NOMO-1 (cell line): ENCODE measurements around the gene CCDC159.
"Not testable (repeated sequence)": the region's sequence is repeated elsewhere in the genome, so short reads cannot be mapped to it uniquely, and the experiment has no call there.

ENCODE experiments used
- DNase-seq, 2 experiments: peaks; one replicate each; lab custom pipeline; 2025; ENCODE audit not compliant: unreplicated experiment in 2 of 2; lab: John Stamatoyannopoulos, UW

The CCDC159 gene

DNA sequence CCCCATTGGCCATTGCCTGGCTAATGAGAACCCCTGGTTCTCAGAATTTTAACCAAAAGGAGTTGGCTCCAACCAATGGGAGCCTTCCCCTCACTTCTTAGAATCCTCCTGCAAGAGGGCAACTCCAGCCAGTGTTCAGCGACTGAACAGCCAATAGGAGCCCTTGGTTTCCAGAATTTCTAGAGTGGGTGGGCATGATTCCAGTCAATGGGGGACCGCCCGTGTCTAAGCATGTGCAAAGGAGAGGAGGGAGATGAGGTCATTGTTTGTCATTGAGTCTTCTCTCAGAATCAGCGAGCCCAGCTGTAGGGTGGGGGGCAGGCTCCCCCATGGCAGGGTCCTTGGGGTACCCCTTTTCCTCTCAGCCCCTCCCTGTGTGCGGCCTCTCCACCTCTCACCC lies 18.6 kb downstream of the CCDC159 start:
- DNase-seq, result no peak

DNA sequence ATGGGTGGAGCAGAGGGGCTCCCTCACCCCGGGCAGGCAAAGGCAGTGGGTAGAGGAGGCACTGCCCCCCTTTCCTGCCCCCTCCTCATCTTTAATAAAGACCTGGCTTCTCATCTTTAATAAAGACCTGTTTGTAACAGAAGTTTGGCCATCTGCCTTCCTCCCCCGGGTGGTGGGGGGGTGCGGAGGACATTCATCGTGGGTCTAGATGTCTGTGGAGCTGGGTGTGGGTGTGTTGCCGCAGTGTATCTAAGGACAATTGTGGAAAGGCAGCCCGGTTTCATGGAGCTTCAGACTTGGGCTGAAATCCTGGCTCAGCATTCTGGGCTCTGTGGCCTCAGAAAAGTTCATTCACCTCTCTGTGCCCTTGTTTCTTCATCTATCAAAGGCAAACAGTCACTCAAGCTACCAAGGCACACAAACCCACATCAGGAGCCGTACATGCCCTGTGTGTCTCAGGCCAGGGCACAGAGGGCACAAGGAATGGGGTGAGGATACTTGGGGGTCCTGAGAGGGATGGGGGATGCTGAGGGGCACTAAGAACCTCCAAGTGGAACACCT lies 19.3 kb downstream of the CCDC159 start:
- DNase-seq, result no peak

DNA sequence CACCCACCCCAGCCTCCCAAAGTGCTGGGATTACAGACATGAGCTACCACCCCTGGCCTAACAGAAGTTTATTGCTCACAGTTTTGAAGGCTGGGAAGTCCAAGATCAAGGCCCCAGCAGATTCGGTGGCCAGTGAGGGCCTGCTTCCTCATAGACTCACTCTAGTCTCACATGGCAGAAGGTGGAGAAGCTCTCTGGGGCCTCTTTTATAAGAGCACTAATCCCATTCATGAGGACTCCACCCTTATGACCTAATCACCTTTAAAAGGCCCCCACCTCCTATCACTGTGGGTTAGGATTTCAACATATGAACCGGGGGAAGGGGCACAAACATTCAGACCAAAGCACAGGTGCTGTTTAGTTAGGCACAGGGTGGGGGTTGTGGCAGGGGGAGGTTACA lies 21.2 kb downstream of the CCDC159 start:
- no peak for DNase-seq

DNA sequence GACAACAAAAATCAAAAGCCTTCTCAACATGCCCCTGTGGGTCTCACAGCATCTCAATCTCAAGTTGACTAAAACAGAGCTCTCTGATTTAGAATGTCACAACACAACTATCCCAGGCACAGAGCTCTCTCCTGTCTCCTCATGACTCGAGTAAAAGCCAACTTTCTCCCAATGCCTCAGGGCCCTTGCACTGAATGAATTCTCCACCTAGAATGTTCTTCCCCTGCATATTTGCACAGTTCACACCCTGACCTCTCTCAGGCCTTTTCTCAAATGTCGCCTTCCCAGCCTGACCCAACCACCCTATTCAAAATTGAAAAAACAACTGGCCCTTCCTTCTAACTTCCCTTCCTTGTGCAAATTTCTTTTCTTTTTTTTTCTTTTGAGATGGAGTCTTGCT lies 24.4 kb downstream of the CCDC159 start:
- no peak for DNase-seq

DNA sequence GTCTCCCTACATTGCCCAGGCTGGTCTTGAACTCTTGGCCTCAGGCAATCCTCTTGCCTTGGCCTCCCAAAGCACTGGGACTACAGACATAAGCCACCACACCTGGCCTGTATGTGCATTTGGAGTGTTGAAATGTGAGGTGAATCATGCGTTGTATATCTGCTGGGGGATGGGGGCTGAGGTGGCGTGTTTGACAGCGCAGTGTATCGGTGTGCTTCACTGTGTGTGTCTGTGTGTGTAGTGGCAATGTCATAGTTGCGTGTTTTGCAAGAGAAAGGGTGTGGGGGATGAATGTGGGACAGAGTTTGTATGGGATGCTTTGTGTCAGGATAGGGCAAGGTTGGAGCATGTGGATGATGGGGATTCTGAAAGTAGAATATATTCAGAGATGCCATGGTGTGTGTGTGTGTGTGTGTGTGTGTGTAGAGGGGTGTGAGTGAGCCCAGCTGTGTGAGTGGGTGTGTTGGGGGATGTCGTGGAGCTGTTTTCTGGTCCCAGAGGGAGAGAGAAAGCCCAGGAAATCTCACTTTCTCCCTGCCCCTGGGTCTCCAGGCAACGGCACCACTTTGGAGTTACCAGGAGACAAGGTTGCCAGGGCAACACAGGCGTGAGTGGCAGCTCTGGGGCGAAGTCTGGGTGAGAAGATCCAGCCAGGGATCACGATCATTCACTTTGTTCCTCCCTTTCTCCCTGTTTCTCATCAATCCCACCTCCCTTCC lies 27.0 kb downstream of the CCDC159 start:
- DNase-seq, result peak in 1 of 2 experiments; percentile 54

DNA sequence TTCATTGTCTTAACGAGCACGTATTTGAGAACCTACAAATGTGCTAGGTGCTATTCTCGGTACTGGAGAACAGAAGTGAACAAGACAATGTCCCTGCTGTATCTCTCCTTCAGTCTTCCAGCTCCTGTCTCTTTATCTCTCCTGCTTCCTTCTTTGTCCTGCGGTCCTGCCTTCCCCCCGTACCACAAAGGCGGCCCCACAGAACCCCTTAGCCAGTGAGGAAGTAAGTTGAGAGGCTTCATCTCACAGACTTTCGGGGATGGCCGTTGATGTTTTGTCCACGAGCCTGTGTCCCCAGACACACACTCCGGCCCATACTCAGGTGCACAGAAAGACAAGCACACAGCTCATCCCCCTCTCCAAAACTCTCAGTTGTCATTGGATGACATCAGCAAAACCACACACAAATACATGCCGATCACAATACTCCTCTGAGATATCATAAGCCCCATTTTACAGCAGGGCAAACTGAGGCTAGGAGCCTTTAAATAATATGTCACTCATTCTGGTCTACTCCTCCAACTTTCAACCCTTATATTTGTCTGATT lies 27.6 kb downstream of the CCDC159 start:
- DNase-seq, result peak; percentile 38 to 54

DNA sequence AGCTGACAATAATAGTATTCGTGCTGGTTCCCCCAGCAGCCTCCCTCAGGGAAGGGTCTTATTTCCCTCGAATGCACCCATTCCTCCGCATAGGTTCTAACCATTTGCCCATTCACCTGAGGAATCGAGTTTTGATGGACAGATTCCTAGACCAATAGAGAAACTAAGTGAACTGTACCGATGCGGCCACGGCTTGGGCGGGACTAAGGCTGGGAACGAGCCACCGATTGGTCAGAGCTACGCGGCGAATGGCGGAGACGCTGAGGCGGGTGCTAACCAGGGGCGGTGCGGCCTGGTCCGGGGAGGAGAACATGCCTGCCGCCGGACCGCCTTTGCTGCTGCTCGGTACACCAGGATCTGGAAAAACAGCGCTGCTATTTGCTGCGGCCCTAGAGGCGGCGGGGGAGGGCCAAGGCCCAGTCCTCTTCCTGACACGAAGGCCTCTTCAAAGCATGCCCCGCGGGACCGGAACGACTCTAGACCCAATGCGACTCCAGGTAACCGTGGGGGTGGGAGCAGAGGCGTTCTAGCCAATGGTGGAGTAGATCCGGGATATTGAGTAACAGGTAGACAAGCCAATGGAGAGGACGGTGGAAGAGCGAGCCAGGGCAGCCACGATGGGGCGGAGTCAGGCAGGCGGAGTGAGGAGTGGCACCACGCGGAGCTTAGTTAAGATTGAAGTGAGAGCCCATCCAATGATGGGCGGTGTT lies 28.3 kb downstream of the CCDC159 start, which contains the start of gene SWSAP1:
Gene SWSAP1, plus strand, starts transcription at position 234 of the 710 bp plus-strand sequence. Its CDS starts 15 bp downstream, at position 249.
- peak; percentile 99 to 100 for DNase-seq

DNA sequence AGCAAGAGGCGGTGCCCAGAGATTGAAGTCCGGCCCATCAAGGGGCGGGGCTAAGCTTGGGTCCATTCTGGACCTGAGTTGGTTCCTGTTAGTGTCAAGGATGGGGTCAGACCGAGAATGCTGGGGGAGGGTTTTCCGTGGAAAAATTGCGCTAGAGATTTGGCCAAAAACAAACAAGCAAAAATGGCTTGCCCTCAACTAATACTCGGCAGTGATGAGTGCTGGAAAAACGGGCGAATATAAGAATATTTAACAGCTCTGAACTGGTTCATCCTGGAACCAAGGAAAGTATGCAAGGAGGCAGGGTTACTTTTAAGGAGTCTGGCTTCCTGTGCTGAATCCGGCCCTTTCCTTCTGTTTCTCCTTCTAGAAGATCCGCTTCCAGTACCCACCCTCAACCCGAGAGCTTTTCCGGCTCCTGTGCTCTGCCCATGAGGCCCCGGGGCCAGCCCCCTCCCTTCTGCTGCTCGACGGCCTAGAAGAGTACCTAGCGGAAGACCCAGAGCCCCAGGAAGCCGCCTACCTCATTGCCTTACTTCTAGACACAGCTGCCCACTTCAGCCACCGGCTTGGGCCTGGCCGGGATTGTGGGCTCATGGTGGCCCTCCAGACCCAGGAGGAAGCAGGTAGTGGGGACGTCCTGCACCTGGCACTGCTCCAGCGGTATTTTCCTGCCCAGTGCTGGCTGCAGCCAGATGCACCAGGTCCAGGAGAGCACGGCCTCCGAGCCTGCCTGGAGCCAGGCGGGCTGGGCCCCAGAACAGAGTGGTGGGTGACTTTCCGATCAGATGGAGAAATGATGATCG lies 29.0 kb downstream of the CCDC159 start:
- DNase-seq, result peak; percentile 53 to 56

DNA sequence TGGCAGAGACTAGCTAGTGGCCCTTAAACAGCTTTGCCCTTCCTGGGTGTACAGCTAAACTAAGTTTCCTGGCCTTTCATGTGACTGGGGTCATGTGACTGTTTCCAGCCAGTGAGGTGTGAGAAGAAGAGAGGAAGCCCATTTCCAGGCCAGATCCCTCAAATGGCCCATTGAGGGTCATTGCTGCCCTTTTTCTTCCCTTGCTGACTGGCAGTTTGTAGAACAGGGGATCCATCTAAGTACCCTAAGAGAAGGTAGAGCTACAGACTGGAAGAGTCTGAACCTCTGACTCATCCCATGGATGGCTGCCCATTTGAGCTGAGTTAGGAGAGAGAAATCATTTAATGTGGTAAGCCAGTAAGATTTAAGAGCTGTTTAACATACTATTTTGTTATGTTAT lies 30.9 kb downstream of the CCDC159 start:
- peak in 1 of 2 experiments; percentile 19 for DNase-seq

DNA sequence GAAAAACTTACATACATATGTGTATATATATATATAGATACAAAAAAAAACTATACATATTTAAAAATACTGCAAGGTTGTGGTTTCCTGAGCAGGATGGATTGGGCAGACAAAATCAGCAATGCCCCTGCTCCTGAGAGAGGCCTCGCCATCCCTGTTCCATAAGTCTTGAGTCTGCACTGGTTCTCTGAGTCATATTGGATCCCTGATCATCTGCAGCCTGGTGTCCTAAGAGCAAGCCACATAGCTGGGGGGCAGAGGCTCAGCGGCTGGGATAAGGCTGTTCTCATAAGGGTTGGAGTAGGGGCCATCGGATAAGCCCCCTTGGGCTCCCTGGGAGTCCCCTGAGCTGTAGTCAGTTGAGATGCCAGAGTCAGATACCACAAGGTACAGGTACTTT lies 31.4 kb downstream of the CCDC159 start:
- DNase-seq, result no peak

DNA sequence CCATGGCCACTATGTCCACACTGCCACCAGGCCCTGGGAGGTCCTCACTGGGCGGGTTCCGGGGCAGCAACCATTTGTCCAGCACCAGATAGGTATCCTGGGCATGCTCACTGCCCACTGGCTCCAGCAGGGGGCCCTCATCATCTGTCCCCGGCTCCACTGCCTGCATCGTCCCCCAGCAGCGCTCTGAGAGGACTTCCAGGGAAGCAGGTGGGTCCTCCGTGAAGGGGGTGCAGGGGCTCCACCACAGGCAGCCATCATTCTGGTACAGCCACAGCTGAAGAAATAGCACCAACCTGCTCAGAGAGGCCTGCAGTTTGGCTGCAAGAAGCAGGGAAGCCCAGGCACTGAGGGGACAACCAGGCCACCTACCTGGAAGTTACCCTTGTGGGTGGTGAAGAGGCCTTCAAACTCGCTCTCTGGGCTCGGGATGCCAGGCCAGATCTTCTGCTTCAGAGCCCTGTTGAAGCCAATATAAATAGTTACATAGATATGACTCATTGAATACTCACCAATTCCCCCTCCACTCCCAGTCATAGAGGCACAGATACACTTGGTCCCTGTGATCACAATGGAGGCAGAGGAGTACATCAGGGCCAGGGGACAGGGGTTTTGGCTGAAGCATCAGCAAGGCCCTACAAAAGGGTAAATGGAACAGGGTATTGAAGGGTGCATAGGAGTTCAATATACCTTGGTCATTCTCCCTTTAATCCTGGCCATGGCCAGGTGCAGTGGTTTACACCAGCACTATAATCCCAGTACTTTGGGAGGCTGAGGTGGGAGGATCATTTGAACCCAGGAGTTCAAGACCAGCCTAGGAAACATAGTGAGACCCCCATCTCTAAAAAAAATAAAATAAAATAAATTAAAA lies 32.2 kb downstream of the CCDC159 start:
- no peak for DNase-seq

DNA sequence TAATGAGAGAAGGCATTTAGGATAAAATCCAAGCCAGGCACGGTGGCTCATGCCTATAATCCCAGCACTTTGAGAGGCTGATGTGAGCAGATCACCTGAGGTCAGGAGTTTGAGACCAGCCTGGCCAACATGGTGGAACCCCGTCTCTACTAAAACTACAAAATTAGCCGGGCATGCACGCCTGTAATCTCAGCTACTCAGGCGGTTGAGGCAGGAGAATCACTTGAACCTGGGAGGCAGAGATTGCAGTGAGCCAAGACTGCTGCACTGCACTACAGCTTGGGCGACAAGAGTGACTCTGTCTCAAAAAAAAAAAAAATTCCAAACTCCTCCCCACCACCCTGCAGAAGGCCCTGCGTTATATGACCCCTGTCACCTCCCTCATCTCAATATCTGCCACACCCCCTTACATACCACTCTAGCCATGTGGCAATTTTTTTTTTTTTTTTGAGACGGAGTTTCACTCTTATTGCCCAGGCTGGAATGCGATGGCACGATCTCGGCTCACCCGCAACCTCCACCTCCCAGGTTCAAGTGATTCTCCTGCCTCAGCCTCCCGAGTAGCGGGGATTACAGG lies 33.0 kb downstream of the CCDC159 start:
- DNase-seq, result not testable (repeated sequence)

DNA sequence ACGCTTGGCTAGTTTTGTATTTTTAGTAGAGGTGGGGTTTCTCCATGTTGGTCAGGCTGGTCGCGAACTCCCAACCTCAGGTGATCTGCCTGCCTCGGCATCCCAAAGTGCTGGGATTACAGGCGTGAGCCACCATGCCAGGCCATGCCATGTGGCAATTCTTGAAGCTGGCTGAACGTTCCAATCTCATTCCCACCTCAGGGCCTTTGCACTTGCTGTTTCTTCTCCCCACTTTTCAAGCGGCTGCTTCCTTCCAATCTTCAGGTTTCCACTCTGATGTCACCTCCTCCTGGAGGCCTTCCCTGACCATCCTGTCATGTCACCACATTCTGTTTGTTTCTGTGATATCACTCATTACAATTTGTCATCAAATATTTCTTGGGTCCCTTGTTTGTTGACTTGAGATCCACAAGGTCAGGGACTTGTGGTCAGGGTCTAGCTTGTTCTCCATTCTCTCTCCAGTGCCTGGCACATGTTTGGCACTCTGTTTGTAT lies 33.6 kb downstream of the CCDC159 start:
- no peak for DNase-seq

DNA sequence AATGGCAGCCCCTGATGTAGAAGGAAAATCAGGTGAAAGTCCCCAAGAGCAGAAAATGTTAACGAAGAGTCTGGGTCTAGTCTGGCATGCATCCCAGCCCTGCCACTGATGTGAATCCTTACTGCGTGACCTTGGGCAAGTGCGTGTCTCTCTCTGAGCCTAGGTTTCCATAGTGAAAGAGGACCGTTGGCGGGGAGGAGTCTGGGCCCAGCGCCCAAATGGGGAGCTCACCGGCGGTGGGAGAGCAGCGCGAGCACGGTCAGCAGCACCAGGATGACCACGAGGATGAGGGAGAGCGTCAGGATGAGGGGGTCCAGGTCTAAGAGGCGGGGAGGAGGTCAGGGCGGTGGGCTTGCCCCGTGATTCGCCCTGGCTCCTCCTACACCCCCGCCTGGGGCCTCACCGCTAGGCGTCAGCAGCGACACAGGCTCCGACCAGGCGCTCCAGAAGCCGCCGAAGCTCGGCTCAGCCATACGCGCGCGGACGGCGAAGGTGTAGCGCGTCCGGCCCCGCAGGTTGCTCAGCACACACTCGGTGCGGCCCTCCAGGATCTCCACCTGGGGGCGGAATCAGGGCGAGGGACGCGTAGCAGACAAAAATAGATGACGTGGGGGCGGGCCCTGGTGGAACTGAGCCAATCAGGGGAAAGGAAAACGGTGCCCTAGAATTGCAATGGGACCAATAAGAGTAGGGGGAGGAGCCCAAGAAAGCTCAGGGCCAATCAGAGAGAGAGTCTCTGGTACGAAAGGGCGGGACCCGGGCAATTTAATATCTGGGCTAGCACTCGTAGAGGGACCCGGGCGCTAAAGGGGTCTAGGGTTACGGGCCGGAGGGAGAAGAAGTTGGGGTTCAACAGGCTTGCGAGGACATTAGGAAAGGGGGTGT lies 34.6 kb downstream of the CCDC159 start:
- peak; percentile 97 to 100 for DNase-seq

DNA sequence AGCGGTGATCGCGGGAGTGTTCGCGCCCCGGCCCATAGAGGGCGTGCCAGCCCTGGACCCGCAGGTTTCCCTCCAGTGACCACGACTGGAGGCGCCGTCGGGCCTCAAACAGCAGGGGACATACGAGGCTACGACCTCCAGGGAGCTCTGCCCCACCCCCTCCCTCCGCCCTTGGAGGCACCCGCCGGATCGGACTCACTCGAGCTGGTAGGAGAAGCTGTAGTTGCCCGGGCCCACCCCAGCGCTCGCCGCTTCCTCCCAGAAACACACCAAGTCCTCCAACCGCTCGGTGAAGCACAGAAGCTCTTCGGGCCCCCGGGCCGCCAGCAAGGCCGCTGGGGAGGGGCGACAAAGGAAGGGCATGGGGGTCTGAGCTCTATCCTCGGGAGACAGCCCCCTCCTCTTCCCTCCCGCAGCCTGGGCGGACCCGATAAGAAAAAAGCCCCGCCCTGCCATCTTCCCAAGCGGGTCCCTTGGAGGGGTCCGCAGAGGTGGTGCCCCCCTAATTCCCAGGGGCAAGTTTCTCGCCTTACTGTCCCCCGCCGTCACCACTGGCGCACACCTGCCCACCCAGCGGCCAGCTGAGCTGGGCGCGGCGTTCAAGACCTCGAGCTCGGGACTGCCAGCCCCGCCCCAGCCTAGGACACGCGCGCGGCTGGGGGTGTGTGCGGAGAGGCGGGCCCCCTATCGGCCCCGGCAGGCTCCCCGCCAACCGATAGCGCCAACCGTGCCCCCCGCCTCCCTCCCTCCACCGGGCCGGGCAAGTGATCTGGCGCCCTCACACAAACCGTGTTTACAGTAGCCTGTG lies 36.8 kb downstream of the CCDC159 start:
- peak; percentile 63 to 80 for DNase-seq

DNA sequence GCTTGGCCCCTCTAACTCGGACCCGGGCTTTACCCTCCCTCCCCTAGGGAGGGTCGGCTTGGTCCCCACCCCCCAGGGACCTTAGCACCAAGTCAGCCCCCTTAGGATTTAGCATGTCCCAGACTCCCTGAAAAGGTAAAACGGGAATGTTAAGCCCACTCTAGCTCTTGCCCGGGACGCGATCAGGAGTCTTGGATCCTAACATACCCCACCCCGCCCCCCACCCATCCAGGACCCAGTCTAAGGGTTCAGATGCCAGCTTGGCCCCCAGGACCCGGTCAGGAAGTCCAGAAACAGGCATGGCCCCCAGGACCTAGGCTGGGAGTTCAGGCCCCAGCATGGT lies 37.4 kb downstream of the CCDC159 start:
- no peak for DNase-seq

DNA sequence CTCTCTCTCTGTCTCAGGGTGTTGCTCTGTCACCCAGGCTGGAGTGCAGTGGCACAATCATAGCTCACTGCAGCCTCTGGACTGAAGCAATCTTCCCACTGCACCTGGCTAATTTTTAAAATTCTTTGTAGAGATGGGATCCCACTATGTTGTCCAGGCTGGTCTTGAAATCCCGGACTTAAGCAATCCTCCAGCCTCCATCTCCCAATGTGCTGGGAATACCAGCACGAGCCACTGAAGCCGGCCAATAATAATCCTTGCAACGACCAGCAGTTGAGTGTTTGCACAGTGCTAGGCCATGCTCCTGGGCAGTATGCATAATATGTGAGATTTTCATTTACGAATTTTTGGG lies 38.4 kb downstream of the CCDC159 start:
- no peak for DNase-seq
